HepG2 (cell line): ENCODE data around the gene AKR1C4.

Source experiments
- ATAD3A ChIP-seq: sonication (generic); formaldehyde crosslinking; IDR thresholded peaks from 2 replicates; pipeline ENCODE4 v1.4.0; 2020; ENCODE audit warnings: missing genetic modification reagents
- CBFB ChIP-seq: sonication (generic); formaldehyde crosslinking; IDR thresholded peaks from 2 replicates; pipeline ENCODE4 v1.4.0; 2020; ENCODE audit warnings: missing genetic modification reagents
- CHD2 ChIP-seq: IDR thresholded peaks from 2 replicates; pipeline ENCODE4 v1.6.1; 2011; ENCODE audit warnings: low read depth, low read length, improper control_type of control experiment
- CTCF ChIP-seq: sonication (generic); formaldehyde crosslinking; IDR thresholded peaks from 2 replicates; pipeline ENCODE4 v1.5.0; 2020; ENCODE audit warnings: mild to moderate bottlenecking, missing genetic modification reagents, moderate library complexity
- EP300 ChIP-seq, 3 experiments: sonication (generic) in 1 of 3; formaldehyde crosslinking in 1 of 3; IDR thresholded peaks; 2 replicates each; pipeline versions ENCODE4 v1.5.1 to v1.6.1; 2011 to 2020; ENCODE audit warnings: low read depth in 2 of 3, low read length in 2 of 3, borderline replicate concordance in 1 of 3, improper control_type of control experiment in 1 of 3, mild to moderate bottlenecking in 1 of 3, missing genetic modification reagents in 1 of 3, moderate library complexity in 1 of 3
- EZH2 ChIP-seq: conservative IDR thresholded peaks from 2 replicates; pipeline ENCODE4 v1.6.1; 2012; ENCODE audit warnings: mild to moderate bottlenecking, low read depth, low read length, moderate library complexity
- MYNN ChIP-seq: sonication (generic); formaldehyde crosslinking; IDR thresholded peaks from 2 replicates; pipeline ENCODE4 v1.4.0; 2020; ENCODE audit warnings: mild to moderate bottlenecking, low read depth, missing genetic modification reagents
- NR1H2 ChIP-seq: sonication (generic); formaldehyde crosslinking; IDR thresholded peaks from 2 replicates; pipeline ENCODE4 v1.8.1; 2022; ENCODE audit warnings: low read depth, missing genetic modification reagents, borderline replicate concordance
- POLR2A ChIP-seq, 2 experiments: IDR thresholded peaks; 2 replicates each; pipeline ENCODE4 v1.6.1; 2011; ENCODE audit warnings: low read depth in 2 of 2, low read length in 2 of 2, mild to moderate bottlenecking in 1 of 2, moderate library complexity in 1 of 2; ENCODE audit not compliant: insufficient read depth in 1 of 2
- RAD21 ChIP-seq: fragments of 450-650 bp; formaldehyde crosslinking; IDR thresholded peaks from 2 replicates; pipeline ENCODE4 v1.5.0; 2020; ENCODE audit warnings: mild to moderate bottlenecking
- RELA ChIP-seq: sonication (generic); formaldehyde crosslinking; IDR thresholded peaks from 2 replicates; pipeline ENCODE4 v1.4.0; 2020; ENCODE audit warnings: missing genetic modification reagents
- ZBTB40 ChIP-seq, 2 experiments: fragments of 450-650 bp in 1 of 2; sonication (generic) in 1 of 2; formaldehyde crosslinking in 1 of 2; IDR thresholded peaks; 2 replicates each; pipeline versions ENCODE4 v1.6.1 to v1.8.0; 2016 to 2022; ENCODE audit warnings: antibody characterized with exemption in 1 of 2, mild to moderate bottlenecking in 1 of 2, missing genetic modification reagents in 1 of 2
- ZNF274 ChIP-seq: sonication (generic); formaldehyde crosslinking; IDR thresholded peaks from 2 replicates; pipeline ENCODE4 v1.5.1; 2020; ENCODE audit warnings: mild to moderate bottlenecking, missing genetic modification reagents
- ZNF337 ChIP-seq: sonication (generic); formaldehyde crosslinking; IDR thresholded peaks from 2 replicates; pipeline ENCODE4 v1.5.1; 2020; ENCODE audit warnings: missing genetic modification reagents, low read depth, mild to moderate bottlenecking, borderline replicate concordance

DNA sequence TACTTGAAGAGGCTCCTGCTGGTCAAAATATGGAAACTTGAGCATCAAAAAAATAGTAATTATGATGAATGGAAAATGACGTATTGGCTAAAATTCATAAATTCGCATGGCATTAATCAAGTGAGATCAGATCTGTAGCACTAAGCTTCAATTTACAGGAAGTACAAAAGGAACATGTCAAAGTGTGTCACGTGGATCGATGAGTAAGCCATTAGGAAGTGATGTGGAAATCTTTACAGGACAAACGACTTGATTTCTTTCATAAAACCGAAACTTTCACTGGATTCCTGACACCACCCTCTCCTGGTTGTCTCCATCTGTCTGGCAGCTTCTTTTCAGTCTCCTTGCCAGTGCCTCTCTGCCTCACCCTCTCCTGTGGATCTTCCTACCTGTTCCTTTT is 37.5 kb upstream of the AKR1C4 start:
- TF ChIP-seq POLR2A (IDR thresholded peaks at IDR 0.05; ENCODE audit: insufficient read depth in 1 of 2, low read depth in 2 of 2, low read length in 2 of 2) (no peak), RAD21 (CRISPR knock-in tag) (no peak), CHD2 (no peak), EP300 (IDR thresholded peaks at IDR 0.05; ENCODE audit: low read depth in 2 of 2, low read length in 2 of 2) (no peak), EP300 (CRISPR knock-in tag; IDR thresholded peaks at IDR 0.05; ENCODE audit: borderline replicate concordance) (no peak), ZNF274 (CRISPR knock-in tag) (no peak), ZNF337 (CRISPR knock-in tag) (no peak), MYNN (CRISPR knock-in tag) (no peak), CBFB (CRISPR knock-in tag) (no peak), CTCF (CRISPR knock-in tag) (no peak), EZH2 (no peak), NR1H2 (CRISPR knock-in tag) (no peak), ATAD3A (CRISPR knock-in tag) (no peak), ZBTB40 (IDR thresholded peaks at IDR 0.05) (no peak), ZBTB40 (CRISPR knock-in tag; IDR thresholded peaks at IDR 0.05) (no peak), RELA (CRISPR knock-in tag) (no peak)
